K562 (cell line): ENCODE results near the gene XPO6. TPM values are rescaled to one million over a fixed set of nuclear protein-coding genes. Genes with fewer than 3 reads are reported as not detected.

ENCODE experiments used
- ATAC-seq: fragments of 200-7000 bp; cut with Tn5 transposase; 3 replicates; pipeline ENCODE4 v1.9.1; 2020; ENCODE audit warnings: moderate library complexity
- BruUV-seq: library from RNA; stranded (reverse); fragments of 400-500 nt; replicated peaks from 2 replicates; lab custom pipeline; 2021; lab: Mats Ljungman, UMichigan
- CTCF ChIA-PET: fragments of 300-600 bp; formaldehyde crosslinking; extraction: SDS; loops from one replicate; lab custom pipeline; 2021; ENCODE audit warnings: low intra/inter-chr PET ratio; lab: Yijun Ruan, JAX
- POLR2A ChIA-PET: fragments of 300-600, 350-650 bp; sonication (Branson Sonifier 250); formaldehyde crosslinking; extraction: SDS; loops from one replicate; lab custom pipeline; 2021; ENCODE audit warnings: antibody characterized with exemption, inconsistent platforms; lab: Yijun Ruan, JAX
- DNase-seq, 4 experiments: peaks; one replicate each; pipeline versions ENCODE4 v3.0.0 to v3.0.0-alpha.2; 2011 to 2018; ENCODE audit warnings: low spot score in 3 of 4, mixed read lengths in 3 of 4; ENCODE audit errors: extremely low read depth in 1 of 4
- FAIRE-seq: peaks from 2 replicates; lab custom pipeline; 2011; peaks lifted over from hg19 to GRCh38; lab: Jason Lieb, UNC
- H2AFZ ChIP-seq: 2 replicates; pipeline ENCODE4 v1.6.0; 2011; ENCODE audit warnings: low read depth, low read length, control low read depth, inconsistent platforms
- H3K27ac ChIP-seq: fragments of 200-600 bp; 3 replicates; pipeline ENCODE4 v1.8.0; 2011; ENCODE audit warnings: low read depth, mild to moderate bottlenecking, control low read depth, inconsistent platforms, low read length, moderate library complexity, mixed read lengths; ENCODE audit errors: extremely low read depth
- H3K27me3 ChIP-seq, 2 experiments: fragments of 300-600 bp in 1 of 2; 2 replicates in 1 of 2; 3 replicates in 1 of 2; pipeline versions ENCODE4 v1.6.0 to v1.8.0; 2011; ENCODE audit warnings: inconsistent platforms in 2 of 2, low read length in 2 of 2, mild to moderate bottlenecking in 1 of 2, mixed read lengths in 1 of 2, moderate library complexity in 1 of 2; ENCODE audit not compliant: control insufficient read depth in 2 of 2, insufficient read depth in 2 of 2
- H3K36me3 ChIP-seq: fragments of 300-600 bp; 3 replicates; pipeline ENCODE4 v1.8.0; 2011; ENCODE audit warnings: mild to moderate bottlenecking, low read length, inconsistent platforms; ENCODE audit not compliant: control insufficient read depth, insufficient read depth
- H3K4me1 ChIP-seq, 2 experiments: fragments of 200-600 bp in 1 of 2; replicated peaks in 1 of 2; 2 replicates in 1 of 2; 3 replicates in 1 of 2; pipeline versions ENCODE4 v1.5.1 to v1.8.0; 2011; ENCODE audit warnings: inconsistent platforms in 2 of 2, low read length in 2 of 2, mild to moderate bottlenecking in 1 of 2, mixed read lengths in 1 of 2, moderate library complexity in 1 of 2; ENCODE audit not compliant: control insufficient read depth in 2 of 2, insufficient read depth in 2 of 2
- H3K4me2 ChIP-seq: 2 replicates; pipeline ENCODE4 v1.6.1; 2011; ENCODE audit warnings: low read length, control low read depth, inconsistent platforms, mixed read lengths; ENCODE audit not compliant: insufficient read depth
- H3K4me3 ChIP-seq: fragments of 200-600 bp; sonication (generic), shearing (Covaris generic); 2 replicates; pipeline ENCODE4 v1.5.1; 2016; ENCODE audit warnings: control low read depth, inconsistent platforms
- H3K79me2 ChIP-seq: fragments of 200-600 bp; 3 replicates; pipeline ENCODE4 v1.8.0; 2011; ENCODE audit warnings: low read length, inconsistent platforms; ENCODE audit not compliant: control insufficient read depth, insufficient read depth
- H3K9ac ChIP-seq, 2 experiments: 2 replicates each; pipeline versions ENCODE4 v1.6.0 to v1.6.1; 2011; ENCODE audit warnings: low read depth in 2 of 2, low read length in 2 of 2, control low read depth in 1 of 2, inconsistent platforms in 1 of 2, mild to moderate bottlenecking in 1 of 2, mixed read lengths in 1 of 2; ENCODE audit not compliant: insufficient read depth in 1 of 2
- H3K9me1 ChIP-seq: one replicate; pipeline ENCODE4 v1.6.0; 2011; ENCODE audit warnings: inconsistent platforms, mild to moderate bottlenecking, low read length, moderate library complexity; ENCODE audit not compliant: control insufficient read depth, insufficient read depth
- H3K9me3 ChIP-seq: replicated peaks from 2 replicates; pipeline ENCODE4 v1.5.1; 2011; ENCODE audit warnings: low read depth, low read length, inconsistent platforms; ENCODE audit not compliant: control insufficient read depth, insufficient read depth
- H4K20me1 ChIP-seq: replicated peaks from 2 replicates; pipeline ENCODE4 v1.6.1; 2011; ENCODE audit warnings: low read length, inconsistent platforms, mixed read lengths; ENCODE audit not compliant: control insufficient read depth, insufficient read depth
- C11orf30 ChIP-seq: fragments of 450-650 bp; IDR thresholded peaks from 2 replicates; pipeline ENCODE4 v1.6.1; 2016; ENCODE audit warnings: low read depth, mild to moderate bottlenecking
- HBP1 ChIP-seq: fragments of 450-650 bp; formaldehyde crosslinking; IDR thresholded peaks from 2 replicates; pipeline ENCODE4 v1.4.0; 2022; ENCODE audit warnings: missing genetic modification characterization
- L3MBTL2 ChIP-seq: fragments of 450-650 bp; IDR thresholded peaks from 2 replicates; pipeline ENCODE4 v1.6.1; 2016; ENCODE audit warnings: mild to moderate bottlenecking, moderate library complexity
- MBD2 ChIP-seq: sonication (generic); IDR thresholded peaks from 2 replicates; pipeline ENCODE4 v1.6.1; 2016; ENCODE audit warnings: low read depth, borderline replicate concordance
- NFIC ChIP-seq: fragments of 450-650 bp; IDR thresholded peaks from 2 replicates; pipeline ENCODE4 v1.6.1; 2017; ENCODE audit warnings: mild to moderate bottlenecking, inconsistent platforms
- PHB2 ChIP-seq: fragments of 450-650 bp; IDR thresholded peaks from 2 replicates; pipeline ENCODE4 v1.6.1; 2017; ENCODE audit warnings: low read depth
- RBM25 ChIP-seq: fragments of 200-400 bp; formaldehyde crosslinking; IDR thresholded peaks from 2 replicates; pipeline ENCODE4 v1.6.1; 2018; ENCODE audit warnings: low read length, low read depth, moderate library complexity; ENCODE audit not compliant: severe bottlenecking
- SAFB2 ChIP-seq: fragments of 200-400 bp; formaldehyde crosslinking; IDR thresholded peaks from 2 replicates; pipeline ENCODE4 v1.6.1; 2018; ENCODE audit warnings: borderline replicate concordance, low read length, low read depth, moderate library complexity; ENCODE audit not compliant: severe bottlenecking
- SIRT6 ChIP-seq: IDR thresholded peaks from one replicate; pipeline ENCODE4 v1.6.1; 2012; ENCODE audit warnings: low read depth, mild to moderate bottlenecking, control low read depth, inconsistent platforms, low read length, moderate library complexity
- TARDBP ChIP-seq: fragments of 450-650 bp; IDR thresholded peaks from 2 replicates; pipeline ENCODE4 v1.6.1; 2016
- TEAD2 ChIP-seq: fragments of 450-650 bp; IDR thresholded peaks from 2 replicates; pipeline ENCODE4 v1.6.1; 2016; ENCODE audit warnings: missing genetic modification characterization, control low read depth, missing compliant biosample characterization
- USF1 ChIP-seq: sonication (generic); formaldehyde crosslinking; IDR thresholded peaks from 2 replicates; pipeline ENCODE4 v1.9.0; 2022; ENCODE audit warnings: mild to moderate bottlenecking, missing genetic modification reagents
- ZNF224 ChIP-seq: sonication (generic); formaldehyde crosslinking; IDR thresholded peaks from 2 replicates; pipeline ENCODE4 v1.8.0; 2022; ENCODE audit warnings: mild to moderate bottlenecking, missing genetic modification reagents
- ZNF277 ChIP-seq: fragments of 250-450 bp; sonication (Bioruptor Pico); IDR thresholded peaks from 2 replicates; pipeline ENCODE4 v1.8.0; 2022; ENCODE audit warnings: inconsistent platforms, mild to moderate bottlenecking, moderate library complexity, borderline replicate concordance
- WGBS: fragments of 100-300 bp; shearing (Covaris generic); methylation state at CpG from one replicate; pipeline ENCODE4 v1.1.6; 2016; ENCODE audit warnings: low coverage, mixed read lengths; ENCODE audit not compliant: insufficient coverage; ENCODE audit errors: missing lambda C conversion rate; 5-methylcytosine and 5-hydroxymethylcytosine counted together
- in situ Hi-C: fragments of 300-500 bp; cut with MboI; formaldehyde crosslinking; loops from 4 replicates; pipeline ENCODE4 v1.15.0; 2018; ENCODE audit warnings: inconsistent platforms, mixed read lengths
- intact Hi-C: fragments of 100-400 bp; cut with micrococcal nuclease; formaldehyde crosslinking; loops from 2 replicates; pipeline ENCODE4 v1.14.2; 2022
- polyA plus RNA-seq, 8 experiments: library from polyadenylated mRNA; depleted of rRNA in 4 of 8; stranded (reverse) in 5 of 8; unstranded in 3 of 8; fragments of >200 nt; fragmentation: Nextera tagmentation in 2 of 8; fragmentation: Illumina TruSeq in 1 of 8; extraction: Ambion mirVana in 2 of 8; extraction: Trizol in 1 of 8; gene quantifications; 2 replicates each; pipeline versions ENCODE4 v1.2.1 to v1.2.3, GENCODE V29; 2011 to 2014; ENCODE audit warnings: inconsistent platforms in 1 of 8, missing spikeins in 1 of 8
- total RNA-seq, 7 experiments: library from RNA; depleted of rRNA in 6 of 7; stranded (reverse); fragments of >200 nt in 6 of 7; fragmentation: Illumina TruSeq in 2 of 7; extraction: Trizol in 2 of 7; gene quantifications; 2 replicates each; pipeline versions ENCODE4 v1.2.1 to v1.2.3, GENCODE V29; 2011 to 2021; ENCODE audit warnings: low replicate concordance in 1 of 7

Gene XPO6
- total and polyA plus RNA-seq, 9 of the 15 experiments (the other 6 are each of a cell fraction or from before 2014, with no cell fraction given): 11.2 to 196 (median 119) TPM

GRCh38 chr16:28166394-28167208 lies 45.2 kb downstream of the XPO6 start (continued):
- no peak for TF ChIP-seq RBM25
- TF ChIP-seq USF1: no peak
- no peak for TF ChIP-seq L3MBTL2
- no peak for TF ChIP-seq MBD2
- no peak for TF ChIP-seq TEAD2
- no peak for TF ChIP-seq SAFB2

GRCh38 chr16:28165598-28165997 lies 46.2 kb downstream of the XPO6 start:
- Histone ChIP-seq H3K36me3 (peaks cover 94% of the 10 kb centered on the region), H3K4me3 (no peak overlapping the region), H3K9me1 (no peaks in the 10 kb centered on the region), H3K27ac (no peak overlapping the region), H4K20me1 (no peaks in the 10 kb centered on the region), H3K9ac (no peak overlapping the region), H3K79me2 (peaks cover 34% of the 10 kb centered on the region; the same call in 2 of the 3 replicates), H2AFZ (no peak overlapping the region), H3K27me3 (no peaks in the 10 kb centered on the region), H3K4me1 (peaks cover 0 to 5% of the 10 kb centered on the region in 2 experiments; a peak in 1 of 5 replicates), H3K4me2 (no peak overlapping the region), H3K9me3 (no peaks in the 10 kb centered on the region)
- no TSS peak for BruUV-seq
- no peak for FAIRE-seq
- TF ChIP-seq NFIC: no peak
- TF ChIP-seq ZNF277: no peak
- no peak for TF ChIP-seq HBP1 (CRISPR knock-in tag)
- TF ChIP-seq SIRT6: no peak
- TF ChIP-seq TARDBP: no peak
- TF ChIP-seq PHB2: no peak
- TF ChIP-seq ZNF224: no peak
- TF ChIP-seq C11orf30: no peak
- intact Hi-C loops (loop anchor here (10.0 kb wide), 1 partner anchor 49 kb away; the partner anchor contains the start of gene XPO6), in situ Hi-C loops (no loop called here)
- POLR2A ChIA-PET: interaction anchor here (1.0 to 1.3 kb wide), 2 partner anchors 12 kb away, joined by 3 read pairs; no protein-coding TSS in a partner anchor
- 77% methylated on average over 1 of the region's 1 CpG for WGBS
- ATAC-seq: no peak
- CTCF ChIA-PET: no interaction called here
- DNase-seq: no peak
